Heart left ventricle (tissue), 13 donors: ENCODE results near the gene UST.

ENCODE experiments used
- POLR2A ChIP-seq, 2 donors: fragments of 450-650 bp; IDR thresholded peaks; one replicate each; pipeline ENCODE4 v1.6.1; 2017; ENCODE audit warnings: antibody characterized with exemption in 2 of 2, mild to moderate bottlenecking in 2 of 2, moderate library complexity in 2 of 2
- TF ChIP-seq, protein P1 (sequence below), 12 donors: fragments of 200-600 bp; sonication (generic) in 4 of 12; IDR thresholded peaks; one replicate each; pipeline versions ENCODE4 v1.5.0 to v1.8.0; 2018 to 2022; ENCODE audit warnings: antibody characterized with exemption in 12 of 12, mild to moderate bottlenecking in 5 of 12
- donor health status: ischemic (EF 13 %, LVEDD 7.1; RV severe dilation, severe dysfunction).
- donor health status: DM: no; HTN: yes; CAD: no.
- donor health status: DM: no; HTN: no; CAD: no.
- donor health status: ischemic (EF 25% LVEDD 6.9; RV normal size, moderate dysfunction).
- donor health status: ischemic (EF 25% LVEDD 5.7; RV mildly dilated, moderate dysfunction).
- donor health status: ischemic (EF 35%, LVEDD 5.7; RV mildly dilated, moderate dysfunction).
- donor health status: nonischemic (EF 11% LVEDD 7.7; RV severe dilation, severe dysfunction).
- donor health status: DM: yes; HTN: yes; CAD: no.
- donor health status: PGD.
- donor health status: ischemic (EF 29% LVEDD 5.4; RV normal size, mild dysfunction).
- donor health status: nonischemic (EF 23%, LVEDD 6.1; RV moderate dilation, normal function).

DNA sequence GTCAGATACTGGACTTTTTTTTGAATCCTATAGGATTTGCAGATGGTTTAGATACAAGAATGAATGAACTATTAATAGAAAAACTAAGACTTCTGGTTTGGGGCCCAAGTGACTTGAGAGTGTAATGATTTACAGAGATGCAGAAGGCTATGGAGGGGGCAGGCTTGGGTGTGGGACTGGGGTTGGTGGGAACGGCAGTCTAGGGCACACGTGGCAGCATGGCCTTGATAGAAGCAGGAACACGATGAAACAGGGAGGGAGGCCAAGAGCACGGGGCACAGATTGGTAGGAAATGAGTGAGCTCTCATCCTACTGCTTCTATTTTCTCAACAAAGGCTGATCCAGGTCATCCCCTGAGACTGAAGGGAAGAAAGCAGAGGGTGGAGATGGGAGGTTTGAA is 3.4 kb upstream of the UST start:
- TF ChIP-seq, protein P1, sequence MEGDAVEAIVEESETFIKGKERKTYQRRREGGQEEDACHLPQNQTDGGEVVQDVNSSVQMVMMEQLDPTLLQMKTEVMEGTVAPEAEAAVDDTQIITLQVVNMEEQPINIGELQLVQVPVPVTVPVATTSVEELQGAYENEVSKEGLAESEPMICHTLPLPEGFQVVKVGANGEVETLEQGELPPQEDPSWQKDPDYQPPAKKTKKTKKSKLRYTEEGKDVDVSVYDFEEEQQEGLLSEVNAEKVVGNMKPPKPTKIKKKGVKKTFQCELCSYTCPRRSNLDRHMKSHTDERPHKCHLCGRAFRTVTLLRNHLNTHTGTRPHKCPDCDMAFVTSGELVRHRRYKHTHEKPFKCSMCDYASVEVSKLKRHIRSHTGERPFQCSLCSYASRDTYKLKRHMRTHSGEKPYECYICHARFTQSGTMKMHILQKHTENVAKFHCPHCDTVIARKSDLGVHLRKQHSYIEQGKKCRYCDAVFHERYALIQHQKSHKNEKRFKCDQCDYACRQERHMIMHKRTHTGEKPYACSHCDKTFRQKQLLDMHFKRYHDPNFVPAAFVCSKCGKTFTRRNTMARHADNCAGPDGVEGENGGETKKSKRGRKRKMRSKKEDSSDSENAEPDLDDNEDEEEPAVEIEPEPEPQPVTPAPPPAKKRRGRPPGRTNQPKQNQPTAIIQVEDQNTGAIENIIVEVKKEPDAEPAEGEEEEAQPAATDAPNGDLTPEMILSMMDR (IDR thresholded peaks at IDR 0.05): no peak
- TF ChIP-seq POLR2A (IDR thresholded peaks at IDR 0.05): no peak
